IMR-90 (cell line): Measurements from ENCODE around the gene SPATA2L. TPM values are rescaled to one million over a fixed set of nuclear protein-coding genes. Genes with fewer than 3 reads are reported as not detected.
"Not testable (repeated sequence)": the region's sequence is repeated elsewhere in the genome, so short reads cannot be mapped to it uniquely, and the experiment has no call there.

Experiments
- ATAC-seq: fragments of 200-7000 bp; cut with Tn5 transposase; 2 replicates; pipeline ENCODE4 v1.9.1; 2020; ENCODE audit warnings: low read depth, mild to moderate bottlenecking, moderate library complexity
- BruUV-seq: library from RNA; stranded (reverse); fragments of 400-500 nt; replicated peaks from 2 replicates; lab custom pipeline; 2021; lab: Mats Ljungman, UMichigan
- CTCF ChIA-PET: fragments of 300-600 bp; formaldehyde crosslinking; extraction: SDS; loops from one replicate; lab custom pipeline; 2021; ENCODE audit warnings: antibody characterized with exemption; lab: Yijun Ruan, JAX
- POLR2A ChIA-PET: fragments of 300-600 bp; sonication (Branson Sonifier 250); formaldehyde crosslinking; loops from one replicate; lab custom pipeline; 2022; ENCODE audit warnings: antibody characterized with exemption; ENCODE audit not compliant: unreplicated experiment; lab: Charles Lee
- DNase-seq: peaks from one replicate; pipeline ENCODE4 v3.0.0; 2013
- H2AFZ ChIP-seq: replicated peaks from 2 replicates; pipeline ENCODE3; 2013; ENCODE audit warnings: low read length, mild to moderate bottlenecking; ENCODE audit not compliant: poor library complexity
- H2AK5ac ChIP-seq: 2 replicates; pipeline ENCODE4 v1.6.1; 2013; ENCODE audit warnings: low read depth, low read length, inconsistent platforms
- H2AK9ac ChIP-seq: replicated peaks from 2 replicates; pipeline ENCODE3; 2013; ENCODE audit warnings: mild to moderate bottlenecking, low read depth, low read length, moderate library complexity; ENCODE audit not compliant: poor library complexity
- H2BK120ac ChIP-seq: 2 replicates; pipeline ENCODE4 v1.6.1; 2013; ENCODE audit warnings: low read depth, low read length, inconsistent platforms
- H2BK15ac ChIP-seq: 3 replicates; pipeline ENCODE4 v1.6.1; 2013; ENCODE audit warnings: low read depth, low read length, inconsistent platforms
- H2BK20ac ChIP-seq: 2 replicates; pipeline ENCODE4 v1.6.1; 2013; ENCODE audit warnings: low read depth, mild to moderate bottlenecking, inconsistent platforms, low read length, moderate library complexity
- H2BK5ac ChIP-seq: 2 replicates; pipeline ENCODE4 v1.6.1; 2013; ENCODE audit warnings: mild to moderate bottlenecking, low read depth, low read length, inconsistent platforms; ENCODE audit not compliant: poor library complexity, severe bottlenecking
- H3K14ac ChIP-seq: replicated peaks from 2 replicates; pipeline ENCODE4 v1.6.1; 2013; ENCODE audit warnings: low read depth, low read length, inconsistent platforms
- H3K18ac ChIP-seq: 2 replicates; pipeline ENCODE4 v1.6.1; 2013; ENCODE audit warnings: low read depth, low read length, control low read depth
- H3K23ac ChIP-seq: 2 replicates; pipeline ENCODE4 v1.6.1; 2013; ENCODE audit warnings: low read depth, low read length, inconsistent platforms
- H3K27ac ChIP-seq: 2 replicates; pipeline ENCODE4 v1.5.1; 2013; ENCODE audit warnings: mild to moderate bottlenecking, control low read depth, low read length; ENCODE audit not compliant: insufficient read depth
- H3K27me3 ChIP-seq: 2 replicates; pipeline ENCODE4 v1.6.1; 2013; ENCODE audit warnings: low read length; ENCODE audit not compliant: control insufficient read depth, insufficient read depth
- H3K36me3 ChIP-seq: 2 replicates; pipeline ENCODE4 v1.6.1; 2013; ENCODE audit warnings: low read length, mixed read lengths; ENCODE audit not compliant: control insufficient read depth, insufficient read depth
- H3K4ac ChIP-seq: 2 replicates; pipeline ENCODE4 v1.6.1; 2013; ENCODE audit warnings: low read depth, low read length, inconsistent platforms
- H3K4me1 ChIP-seq: 2 replicates; pipeline ENCODE4 v1.6.1; 2013; ENCODE audit warnings: low read length, mixed read lengths; ENCODE audit not compliant: control insufficient read depth, insufficient read depth
- H3K4me2 ChIP-seq: 2 replicates; pipeline ENCODE4 v1.6.1; 2013; ENCODE audit warnings: low read depth, mild to moderate bottlenecking, control low read depth, low read length, moderate library complexity
- H3K4me3 ChIP-seq: 2 replicates; pipeline ENCODE4 v1.5.1; 2013; ENCODE audit warnings: low read depth, mild to moderate bottlenecking, control low read depth, low read length, moderate library complexity; ENCODE audit not compliant: insufficient read depth
- H3K56ac ChIP-seq: 2 replicates; pipeline ENCODE4 v1.6.1; 2013; ENCODE audit warnings: low read length, inconsistent platforms; ENCODE audit not compliant: insufficient read depth; ENCODE audit errors: extremely low read depth
- H3K79me1 ChIP-seq, 2 experiments: 2 replicates each; pipeline ENCODE4 v1.6.1; 2013; ENCODE audit warnings: low read length in 2 of 2, inconsistent platforms in 1 of 2, low read depth in 1 of 2
- H3K9ac ChIP-seq: 2 replicates; pipeline ENCODE4 v1.6.1; 2013; ENCODE audit warnings: low read depth, low read length, control low read depth
- H3K9me1 ChIP-seq: 2 replicates; pipeline ENCODE4 v1.6.1; 2013; ENCODE audit warnings: low read length, inconsistent platforms; ENCODE audit not compliant: insufficient read depth
- H3K9me3 ChIP-seq: 2 replicates; pipeline ENCODE4 v1.6.1; 2013; ENCODE audit warnings: low read length; ENCODE audit not compliant: control insufficient read depth, insufficient read depth
- H4K20me1 ChIP-seq: 2 replicates; pipeline ENCODE4 v1.6.1; 2013; ENCODE audit warnings: low read length, inconsistent platforms; ENCODE audit not compliant: insufficient read depth
- H4K5ac ChIP-seq: 2 replicates; pipeline ENCODE4 v1.6.1; 2013; ENCODE audit warnings: mild to moderate bottlenecking, low read depth, low read length, control low read depth
- H4K8ac ChIP-seq, 2 experiments: 2 replicates each; pipeline ENCODE4 v1.6.1; 2013; ENCODE audit warnings: low read depth in 2 of 2, low read length in 2 of 2, control low read depth in 1 of 2, inconsistent platforms in 1 of 2
- H4K91ac ChIP-seq: 2 replicates; pipeline ENCODE4 v1.6.1; 2013; ENCODE audit warnings: low read depth, low read length, inconsistent platforms; ENCODE audit not compliant: insufficient read depth
- WGBS, 2 experiments: methylation state at CpG; one replicate each; pipeline versions ENCODE4 v1.1.5 to v1.1.7; 2013; ENCODE audit warnings: missing lambda C conversion rate in 2 of 2; ENCODE audit not compliant: insufficient read length in 1 of 2; ENCODE audit errors: extremely low coverage in 2 of 2; 5-methylcytosine and 5-hydroxymethylcytosine counted together
- dilution Hi-C: fragments of 300-500 bp; cut with HindIII; formaldehyde crosslinking; loops from one replicate; pipeline ENCODE4 v1.14.3; 2018; ENCODE audit warnings: low sequenced_read_pairs; ENCODE audit not compliant: unreplicated experiment
- in situ Hi-C: fragments of 300-500 bp; cut with MboI; formaldehyde crosslinking; loops from 3 replicates; pipeline ENCODE4 v1.14.3; 2019; ENCODE audit warnings: low sequenced_read_pairs, inconsistent platforms, mixed read lengths
- intact Hi-C: fragments of 100-400 bp; cut with micrococcal nuclease; formaldehyde crosslinking; loops from 2 replicates; pipeline ENCODE4 v1.10.0; 2022
- polyA plus RNA-seq, 3 experiments: library from polyadenylated mRNA; depleted of rRNA; stranded (reverse); fragments of >200 nt; gene quantifications; 2 replicates each; pipeline ENCODE4 v1.2.3, GENCODE V29; 2012; ENCODE audit warnings: low replicate concordance in 1 of 3
- total RNA-seq: library from RNA; depleted of rRNA; stranded (reverse); fragments of >200 nt; gene quantifications from 2 replicates; pipeline ENCODE4 v1.2.3, GENCODE V29; 2012

The SPATA2L gene
- total and polyA plus RNA-seq, 2 of the 4 experiments (the other 2 are of a cell fraction) = 4.8 to 6.9 TPM

GRCh38 chr16:89694784-89695085, 6.8 kb downstream of the SPATA2L start:
- H3K4me3 ChIP-seq, H2BK15ac ChIP-seq, in situ Hi-C loops, BruUV-seq, H4K8ac ChIP-seq, H3K4me1 ChIP-seq, H3K9me3 ChIP-seq, H3K4me2 ChIP-seq, H3K18ac ChIP-seq, dilution Hi-C loops, CTCF ChIA-PET, H2AFZ ChIP-seq, H2BK20ac ChIP-seq, ATAC-seq, H2AK5ac ChIP-seq, H2AK9ac ChIP-seq, H3K56ac ChIP-seq, H3K27me3 ChIP-seq, H2BK120ac ChIP-seq, H3K23ac ChIP-seq, H4K5ac ChIP-seq, intact Hi-C loops, DNase-seq, H3K27ac ChIP-seq, H3K9me1 ChIP-seq, H4K91ac ChIP-seq, H3K9ac ChIP-seq, H2BK5ac ChIP-seq, POLR2A ChIA-PET, H3K4ac ChIP-seq, H3K14ac ChIP-seq: not testable (repeated sequence)
- peaks cover 22% of the 10 kb centered on the region for H4K20me1 ChIP-seq
- peaks cover 8 to 23% of the 10 kb centered on the region in 2 experiments; a peak in 3 of 4 replicates for H3K79me1 ChIP-seq
- 100% methylated on average over 6 of the region's 23 CpGs; no CpG with 5 or more reads in 1 of the 2 experiments for WGBS, 2 experiments
- H3K36me3 ChIP-seq = peaks cover 50% of the 10 kb centered on the region
